Effector CD8-positive, alpha-beta T cell (primary cell): Measurements from ENCODE around the gene TOMM20.

ENCODE experiments used
- DNase-seq: peaks from one replicate; lab custom pipeline; 2025; lab: John Stamatoyannopoulos, UW

Gene TOMM20

GRCh38 chr1:235067396-235068157 lies 61.1 kb downstream of the TOMM20 start:
- DNase-seq = no peak

DNA sequence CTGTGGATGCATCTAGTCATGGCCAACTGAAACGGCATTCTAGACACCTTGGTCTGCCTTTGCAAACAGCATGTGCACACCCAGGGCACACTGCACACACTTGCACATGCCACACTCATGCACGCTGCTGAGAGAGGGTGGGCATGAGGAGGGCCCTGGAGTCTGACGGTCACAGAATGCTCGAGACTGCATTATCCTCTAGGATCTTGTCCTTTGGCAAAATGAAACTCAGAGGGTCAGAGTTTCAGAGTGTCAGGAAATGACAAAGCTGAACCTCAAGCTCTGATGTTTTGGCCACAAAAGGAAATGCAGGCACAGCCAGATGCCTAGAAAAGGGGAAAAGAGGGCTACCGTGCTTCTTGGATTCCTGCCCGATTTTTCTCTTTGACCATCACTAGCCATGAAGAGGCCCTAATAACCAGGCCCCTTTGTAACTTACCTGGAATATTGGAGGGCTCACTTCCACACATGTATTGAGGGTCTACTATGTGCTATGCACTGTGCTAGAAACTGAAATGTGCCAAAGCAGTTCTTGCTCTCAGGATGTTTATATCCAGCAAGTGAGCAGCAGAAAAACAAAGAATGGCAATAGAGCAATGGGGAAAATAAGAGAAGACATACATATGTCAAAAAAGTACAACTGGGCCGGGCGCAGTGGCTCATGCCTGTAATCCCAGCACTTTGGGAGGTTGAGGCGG lies 65.4 kb downstream of the TOMM20 start:
- DNase-seq = no peak

GRCh38 chr1:235060607-235061470 lies 67.8 kb downstream of the TOMM20 start:
- no peak for DNase-seq
